H9 (cell line): ENCODE data around the gene CUBN. TPM values are rescaled to one million over a fixed set of nuclear protein-coding genes. Genes with fewer than 3 reads are reported as not detected.

ENCODE experiments used
- DNase-seq: peaks from one replicate; pipeline ENCODE4 v3.0.0-alpha.2; 2017
- H2AFZ ChIP-seq: one replicate; pipeline ENCODE4 v1.6.1; 2013; ENCODE audit warnings: mild to moderate bottlenecking, low read length, control low read depth, moderate library complexity
- H2AK5ac ChIP-seq: 2 replicates; pipeline ENCODE4 v1.6.1; 2013; ENCODE audit warnings: low read length, control low read depth, mixed read lengths; ENCODE audit not compliant: insufficient read length
- H2BK120ac ChIP-seq: one replicate; pipeline ENCODE4 v1.6.1; 2013; ENCODE audit warnings: low read depth, mild to moderate bottlenecking, low read length, control low read depth, inconsistent platforms; ENCODE audit not compliant: poor library complexity, severe bottlenecking
- H2BK12ac ChIP-seq: 2 replicates; pipeline ENCODE4 v1.6.1; 2013; ENCODE audit warnings: low read length, control low read depth, mixed read lengths, low read depth; ENCODE audit not compliant: insufficient read length
- H2BK15ac ChIP-seq: 2 replicates; pipeline ENCODE4 v1.6.1; 2013; ENCODE audit warnings: low read depth, low read length, control low read depth
- H2BK20ac ChIP-seq: one replicate; pipeline ENCODE4 v1.6.1; 2013; ENCODE audit warnings: low read depth, mild to moderate bottlenecking, low read length, control low read depth, inconsistent platforms; ENCODE audit not compliant: poor library complexity, severe bottlenecking
- H2BK5ac ChIP-seq: 2 replicates; pipeline ENCODE4 v1.6.1; 2013; ENCODE audit warnings: low read length, control low read depth, mixed read lengths; ENCODE audit not compliant: insufficient read length
- H3K14ac ChIP-seq: 2 replicates; pipeline ENCODE4 v1.6.1; 2013; ENCODE audit warnings: low read length, control low read depth; ENCODE audit not compliant: insufficient read depth
- H3K18ac ChIP-seq: 2 replicates; pipeline ENCODE4 v1.6.1; 2013; ENCODE audit warnings: low read depth, mild to moderate bottlenecking, mixed read lengths, low read length, control low read depth; ENCODE audit not compliant: insufficient read length
- H3K23ac ChIP-seq: 2 replicates; pipeline ENCODE4 v1.6.1; 2013; ENCODE audit warnings: low read length, control low read depth, mixed read lengths, low read depth; ENCODE audit not compliant: insufficient read length
- H3K23me2 ChIP-seq: 2 replicates; pipeline ENCODE4 v1.6.1; 2013; ENCODE audit warnings: low read depth, mild to moderate bottlenecking, mixed read lengths, low read length, control low read depth; ENCODE audit not compliant: insufficient read length, poor library complexity, severe bottlenecking
- H3K27ac ChIP-seq: 2 replicates; pipeline ENCODE4 v1.5.1; 2013; ENCODE audit warnings: low read length, control low read depth, mixed read lengths, low read depth; ENCODE audit not compliant: insufficient read length
- H3K27me3 ChIP-seq: 2 replicates; pipeline ENCODE4 v1.6.1; 2013; ENCODE audit warnings: low read length, control low read depth, inconsistent platforms; ENCODE audit not compliant: insufficient read depth
- H3K4ac ChIP-seq: 2 replicates; pipeline ENCODE4 v1.6.1; 2013; ENCODE audit warnings: low read depth, mild to moderate bottlenecking, control low read depth, inconsistent platforms, low read length, moderate library complexity
- H3K4me1 ChIP-seq: 2 replicates; pipeline ENCODE4 v1.6.1; 2013; ENCODE audit warnings: low read length, control low read depth, inconsistent platforms; ENCODE audit not compliant: insufficient read depth
- H3K4me2 ChIP-seq: 2 replicates; pipeline ENCODE4 v1.6.1; 2013; ENCODE audit warnings: low read length, control low read depth, mixed read lengths; ENCODE audit not compliant: insufficient read length, insufficient read depth
- H3K56ac ChIP-seq: 2 replicates; pipeline ENCODE4 v1.6.1; 2013; ENCODE audit warnings: low read depth, mild to moderate bottlenecking, mixed read lengths, low read length, control low read depth; ENCODE audit not compliant: insufficient read length
- H3K79me1 ChIP-seq: 2 replicates; pipeline ENCODE4 v1.6.1; 2013; ENCODE audit warnings: low read depth, mild to moderate bottlenecking, moderate library complexity, low read length, control low read depth, inconsistent platforms; ENCODE audit not compliant: insufficient read depth, poor library complexity, severe bottlenecking
- H3K79me2 ChIP-seq: 2 replicates; pipeline ENCODE4 v1.6.1; 2013; ENCODE audit warnings: low read length, control low read depth, inconsistent platforms; ENCODE audit not compliant: insufficient read depth
- H3K9ac ChIP-seq: 2 replicates; pipeline ENCODE4 v1.6.1; 2013; ENCODE audit warnings: low read length, control low read depth, mixed read lengths; ENCODE audit not compliant: insufficient read length; ENCODE audit errors: extremely low read depth
- H3K9me3 ChIP-seq: one replicate; pipeline ENCODE4 v1.6.1; 2013; ENCODE audit warnings: low read depth, low read length, inconsistent platforms; ENCODE audit not compliant: control insufficient read depth
- H3T11ph ChIP-seq: one replicate; pipeline ENCODE4 v1.6.1; 2013; ENCODE audit warnings: mild to moderate bottlenecking, low read length, control low read depth, inconsistent platforms
- H4K20me1 ChIP-seq: one replicate; pipeline ENCODE4 v1.6.1; 2013; ENCODE audit not compliant: control insufficient read depth, insufficient read length, insufficient read depth
- H4K5ac ChIP-seq: 2 replicates; pipeline ENCODE4 v1.6.1; 2013; ENCODE audit warnings: low read depth, mild to moderate bottlenecking, mixed read lengths, low read length, control low read depth; ENCODE audit not compliant: insufficient read length
- H4K8ac ChIP-seq: replicated peaks from 2 replicates; pipeline ENCODE4 v1.6.1; 2013; ENCODE audit warnings: low read length, control low read depth, mixed read lengths, low read depth; ENCODE audit not compliant: insufficient read length
- H4K91ac ChIP-seq: 2 replicates; pipeline ENCODE4 v1.6.1; 2013; ENCODE audit warnings: low read depth, mild to moderate bottlenecking, moderate library complexity, mixed read lengths, low read length, control low read depth; ENCODE audit not compliant: insufficient read length
- H3K27ac Mint-ChIP-seq, 3 experiments: 2 replicates in 2 of 3; 3 replicates in 1 of 3; pipeline ENCODE4 v1.8.0; 2020 to 2021; ENCODE audit warnings: mixed read lengths in 3 of 3, mild to moderate bottlenecking in 1 of 3, moderate library complexity in 1 of 3
- H3K27me3 Mint-ChIP-seq: 2 replicates; pipeline ENCODE4 v1.8.0; 2021; ENCODE audit warnings: low read depth, mild to moderate bottlenecking, moderate library complexity, mixed read lengths
- H3K36me3 Mint-ChIP-seq, 3 experiments: 2 replicates in 2 of 3; 3 replicates in 1 of 3; pipeline ENCODE4 v1.8.0; 2020 to 2021; ENCODE audit warnings: low read depth in 3 of 3, mixed read lengths in 3 of 3; ENCODE audit not compliant: insufficient read depth in 1 of 3
- H3K4me1 Mint-ChIP-seq, 2 experiments: 2 replicates each; pipeline ENCODE4 v1.8.0; 2020; ENCODE audit warnings: mixed read lengths in 2 of 2
- H3K4me3 Mint-ChIP-seq, 2 experiments: 2 replicates in 1 of 2; 3 replicates in 1 of 2; pipeline ENCODE4 v1.8.0; 2020 to 2021; ENCODE audit warnings: mild to moderate bottlenecking in 2 of 2, mixed read lengths in 2 of 2, moderate library complexity in 1 of 2
- H3K9me3 Mint-ChIP-seq, 2 experiments: 2 replicates in 1 of 2; 3 replicates in 1 of 2; pipeline ENCODE4 v1.8.0; 2020; ENCODE audit warnings: mild to moderate bottlenecking in 2 of 2, mixed read lengths in 2 of 2, moderate library complexity in 1 of 2
- CTCF ChIP-seq: fragments of 200-600 bp; sonication (generic); conservative IDR thresholded peaks from 3 replicates; pipeline ENCODE4 v1.8.0; 2021; ENCODE audit warnings: antibody characterized with exemption, mild to moderate bottlenecking
- WGBS: extraction: QIAGEN DNeasy Blood & Tissue Kit; methylation state at CpG from one replicate; pipeline ENCODE4 v1.1.7; 2013; ENCODE audit warnings: missing lambda C conversion rate, low lambda C conversion rate, mixed read lengths; ENCODE audit not compliant: insufficient read length; ENCODE audit errors: extremely low coverage; 5-methylcytosine and 5-hydroxymethylcytosine counted together
- total RNA-seq: library from RNA; stranded (reverse); gene quantifications from 2 replicates; pipeline ENCODE4 v1.2.1, GENCODE V29; 2021

Gene CUBN
- total RNA-seq, 1 experiment from 2014 or later: 0.26 TPM

GRCh38 chr10:17092986-17093803, 36.4 kb downstream of the CUBN start:
- Histone ChIP-seq H4K5ac (no peak overlapping the region), H3K14ac (no peak overlapping the region), H4K20me1 (no peaks in the 10 kb centered on the region), H2BK15ac (no peak overlapping the region), H3T11ph (no peak overlapping the region), H4K91ac (no peak overlapping the region), H4K8ac (no peak overlapping the region), H2BK20ac (no peak overlapping the region), H3K56ac (no peak overlapping the region), H3K9ac (no peak overlapping the region), H3K79me2 (no peaks in the 10 kb centered on the region), H2BK12ac (no peak overlapping the region), H3K27ac (no peak overlapping the region), H3K79me1 (no peaks in the 10 kb centered on the region), H2AFZ (no peak overlapping the region), H3K4me2 (no peak overlapping the region), H3K4me1 (no peaks in the 10 kb centered on the region), H2BK5ac (no peak overlapping the region), H3K9me3 (no peaks in the 10 kb centered on the region), H3K4ac (no peak overlapping the region), H3K27me3 (no peaks in the 10 kb centered on the region), H3K18ac (no peak overlapping the region), H2BK120ac (no peak overlapping the region), H2AK5ac (no peak overlapping the region), H3K23ac (no peak overlapping the region), H3K23me2 (no peaks in the 10 kb centered on the region)
- H3K4me1 Mint-ChIP-seq: peaks cover 7% of the 10 kb centered on the region in 2 experiments
- no peak for TF ChIP-seq CTCF
- H3K27ac Mint-ChIP-seq: no peak overlapping the region; a peak in 1 of 7 replicates
- H3K36me3 Mint-ChIP-seq: peaks cover 0 to 9% (median 2%) of the 10 kb centered on the region in 3 experiments; a peak in 3 of 7 replicates
- DNase-seq: no peak
- H3K9me3 Mint-ChIP-seq: peaks cover 6 to 22% of the 10 kb centered on the region in 2 experiments; a peak in 4 of 5 replicates
- no peaks in the 10 kb centered on the region for H3K27me3 Mint-ChIP-seq
- no peak overlapping the region for H3K4me3 Mint-ChIP-seq
- WGBS: no CpG with 5 or more reads among the region's 5 CpGs
